Measurements from ENCODE around the gene CYTH1.

DNA sequence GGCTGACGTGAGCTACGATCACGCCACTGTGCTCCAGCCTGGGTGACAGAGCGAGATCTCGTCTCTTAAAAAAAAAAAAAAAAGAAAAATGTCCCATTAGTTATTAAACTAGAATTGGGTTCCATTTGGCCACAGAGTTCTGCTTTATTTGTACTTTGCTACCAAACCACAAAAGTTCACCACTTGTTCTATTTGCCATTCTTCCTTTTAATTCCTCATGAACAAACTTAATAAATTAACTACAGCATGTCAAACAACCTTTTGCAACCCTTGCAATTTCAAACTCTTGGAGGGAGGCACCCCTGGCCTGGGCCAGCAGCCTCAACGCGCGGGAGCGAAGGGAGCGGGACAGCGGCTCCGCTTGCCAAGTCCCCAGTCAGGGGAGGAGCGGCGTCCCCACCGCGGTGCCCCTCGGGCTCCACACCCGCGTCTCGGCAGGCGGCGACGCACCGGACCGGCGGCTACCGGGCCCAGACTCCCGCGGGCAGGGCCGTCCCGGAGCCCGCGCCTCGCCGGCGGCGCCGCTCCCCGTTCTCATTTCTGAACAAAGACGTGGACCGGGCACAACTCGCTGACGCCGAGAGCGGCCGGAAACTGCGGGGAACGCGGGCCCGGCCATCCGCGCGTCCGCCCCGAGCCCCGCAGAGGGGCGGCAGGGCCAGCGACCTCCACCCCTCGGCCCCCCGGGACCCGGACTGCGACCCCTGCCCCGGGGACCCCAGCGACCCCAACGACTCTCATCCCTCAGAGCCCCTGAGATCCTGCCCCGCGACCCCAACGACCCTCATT is 775 bp downstream of the CYTH1 start:
- TF ChIP-seq, protein P1, sequence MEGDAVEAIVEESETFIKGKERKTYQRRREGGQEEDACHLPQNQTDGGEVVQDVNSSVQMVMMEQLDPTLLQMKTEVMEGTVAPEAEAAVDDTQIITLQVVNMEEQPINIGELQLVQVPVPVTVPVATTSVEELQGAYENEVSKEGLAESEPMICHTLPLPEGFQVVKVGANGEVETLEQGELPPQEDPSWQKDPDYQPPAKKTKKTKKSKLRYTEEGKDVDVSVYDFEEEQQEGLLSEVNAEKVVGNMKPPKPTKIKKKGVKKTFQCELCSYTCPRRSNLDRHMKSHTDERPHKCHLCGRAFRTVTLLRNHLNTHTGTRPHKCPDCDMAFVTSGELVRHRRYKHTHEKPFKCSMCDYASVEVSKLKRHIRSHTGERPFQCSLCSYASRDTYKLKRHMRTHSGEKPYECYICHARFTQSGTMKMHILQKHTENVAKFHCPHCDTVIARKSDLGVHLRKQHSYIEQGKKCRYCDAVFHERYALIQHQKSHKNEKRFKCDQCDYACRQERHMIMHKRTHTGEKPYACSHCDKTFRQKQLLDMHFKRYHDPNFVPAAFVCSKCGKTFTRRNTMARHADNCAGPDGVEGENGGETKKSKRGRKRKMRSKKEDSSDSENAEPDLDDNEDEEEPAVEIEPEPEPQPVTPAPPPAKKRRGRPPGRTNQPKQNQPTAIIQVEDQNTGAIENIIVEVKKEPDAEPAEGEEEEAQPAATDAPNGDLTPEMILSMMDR (IDR thresholded peaks at IDR 0.05) = no peak
- no peak for TF ChIP-seq POLR2A (IDR thresholded peaks at IDR 0.05)

All from testis (tissue), 2 donors.